SJCRH30 (cell line): ENCODE data around the gene AMY1A. TPM values are rescaled to one million over a fixed set of nuclear protein-coding genes. Genes with fewer than 3 reads are reported as not detected.
"Not testable (repeated sequence)": the region's sequence is repeated elsewhere in the genome, so short reads cannot be mapped to it uniquely, and the experiment has no call there.

Experiments
- DNase-seq, 2 experiments: peaks; one replicate each; pipeline ENCODE4 v3.0.0-alpha.2; 2015 to 2020
- H3K27ac ChIP-seq: fragments of 250-450 bp; sonication (Bioruptor Pico); 2 replicates; pipeline ENCODE4 v1.5.1; 2020; ENCODE audit warnings: mild to moderate bottlenecking, moderate library complexity
- H3K27me3 ChIP-seq: fragments of 250-450 bp; sonication (Bioruptor Pico); 2 replicates; pipeline ENCODE4 v1.5.1; 2020; ENCODE audit warnings: mild to moderate bottlenecking, moderate library complexity
- H3K36me3 ChIP-seq: fragments of 250-450 bp; sonication (Bioruptor Pico); 2 replicates; pipeline ENCODE4 v1.5.1; 2020; ENCODE audit warnings: mild to moderate bottlenecking, moderate library complexity
- H3K4me1 ChIP-seq: fragments of 250-450 bp; sonication (Bioruptor Pico); 2 replicates; pipeline ENCODE4 v1.5.1; 2020; ENCODE audit warnings: mild to moderate bottlenecking, moderate library complexity
- H3K4me3 ChIP-seq: fragments of 250-450 bp; sonication (Bioruptor Pico); 2 replicates; pipeline ENCODE4 v1.5.1; 2020; ENCODE audit warnings: mild to moderate bottlenecking, moderate library complexity
- H3K9me3 ChIP-seq: fragments of 250-450 bp; sonication (Bioruptor Pico); replicated peaks from 2 replicates; pipeline ENCODE4 v1.5.1; 2020; ENCODE audit warnings: mild to moderate bottlenecking, moderate library complexity
- total RNA-seq: library from RNA; depleted of rRNA; stranded (reverse); fragments of >200 nt; shearing (Covaris generic); gene quantifications from 2 replicates; pipeline ENCODE4 v1.2.3, GENCODE V29; 2014; rRNA removed

AMY1A gene
- total RNA-seq: not detected in 2 replicates

- not testable (repeated sequence) for H3K4me1 ChIP-seq, H3K4me3 ChIP-seq, H3K27me3 ChIP-seq, H3K27ac ChIP-seq, H3K36me3 ChIP-seq, H3K9me3 ChIP-seq, DNase-seq
These were observed at the start of gene AMY1A for GRCh38 chr1:103655460-103655859. Gene AMY1A, plus strand, starts transcription at chr1:103655760. Its CDS starts 571 bp downstream, at chr1:103656331.

- Histone ChIP-seq H3K4me1 (no peaks in the 10 kb centered on the region), H3K36me3 (no peaks in the 10 kb centered on the region), H3K27ac (no peak overlapping the region), H3K27me3 (no peaks in the 10 kb centered on the region), H3K4me3 (no peak overlapping the region), H3K9me3 (no peaks in the 10 kb centered on the region)
- no peak for DNase-seq
These were observed 39.2 kb upstream of the AMY1A start for GRCh38 chr1:103616362-103616761.

GRCh38 chr1:103616994-103617477 lies 38.5 kb upstream of the AMY1A start, which contains the start of gene AMY2A:
Gene AMY2A, plus strand, starts transcription at chr1:103617427. Its CDS starts 14 bp downstream, at chr1:103617441.
- not testable (repeated sequence) for DNase-seq, H3K27ac ChIP-seq, H3K27me3 ChIP-seq, H3K9me3 ChIP-seq, H3K4me3 ChIP-seq, H3K4me1 ChIP-seq, H3K36me3 ChIP-seq

- H3K27ac ChIP-seq, DNase-seq, H3K4me1 ChIP-seq: not testable (repeated sequence)
These were observed 28.1 kb upstream of the AMY1A start for GRCh38 chr1:103627436-103627835.

GRCh38 chr1:103641194-103641593 lies 14.4 kb upstream of the AMY1A start:
- H3K4me1 ChIP-seq, H3K4me3 ChIP-seq, H3K9me3 ChIP-seq, H3K36me3 ChIP-seq, H3K27me3 ChIP-seq, H3K27ac ChIP-seq, DNase-seq: not testable (repeated sequence)

More at GRCh38 chr1:103627436-103627835, 28.1 kb upstream of the AMY1A start:
- not testable (repeated sequence) for H3K36me3 ChIP-seq, H3K27me3 ChIP-seq, H3K9me3 ChIP-seq, H3K4me3 ChIP-seq

- H3K4me1 ChIP-seq, H3K4me3 ChIP-seq, H3K27ac ChIP-seq, H3K36me3 ChIP-seq, H3K9me3 ChIP-seq, DNase-seq, H3K27me3 ChIP-seq: not testable (repeated sequence)
These were observed 11.7 kb upstream of the AMY1A start for GRCh38 chr1:103643908-103644307.

GRCh38 chr1:103650305-103650704 lies 5.3 kb upstream of the AMY1A start:
- H3K27me3 ChIP-seq, H3K9me3 ChIP-seq, H3K27ac ChIP-seq, H3K36me3 ChIP-seq, DNase-seq, H3K4me3 ChIP-seq, H3K4me1 ChIP-seq: not testable (repeated sequence)

GRCh38 chr1:103650889-103651288 lies 4.7 kb upstream of the AMY1A start:
- H3K4me1 ChIP-seq, H3K27ac ChIP-seq, H3K9me3 ChIP-seq, H3K4me3 ChIP-seq, H3K36me3 ChIP-seq, H3K27me3 ChIP-seq, DNase-seq: not testable (repeated sequence)

- H3K27me3 ChIP-seq, H3K4me1 ChIP-seq, H3K4me3 ChIP-seq, H3K27ac ChIP-seq, DNase-seq, H3K9me3 ChIP-seq, H3K36me3 ChIP-seq: not testable (repeated sequence)
These were observed 1.4 kb upstream of the AMY1A start for GRCh38 chr1:103654133-103654532.

GRCh38 chr1:103676335-103676734 lies 20.8 kb downstream of the AMY1A start:
- not testable (repeated sequence) for H3K4me3 ChIP-seq, H3K4me1 ChIP-seq, H3K27me3 ChIP-seq

GRCh38 chr1:103696110-103696509 lies 40.5 kb downstream of the AMY1A start, which contains the start of gene AMY1B:
Gene AMY1B, minus strand, starts transcription at chr1:103696210. Its CDS starts 571 bp downstream, at chr1:103695639.
- not testable (repeated sequence) for H3K9me3 ChIP-seq, H3K4me3 ChIP-seq, H3K27ac ChIP-seq, H3K4me1 ChIP-seq, H3K36me3 ChIP-seq, DNase-seq, H3K27me3 ChIP-seq

More at GRCh38 chr1:103676335-103676734, 20.8 kb downstream of the AMY1A start:
- DNase-seq, H3K9me3 ChIP-seq, H3K36me3 ChIP-seq, H3K27ac ChIP-seq: not testable (repeated sequence)

- not testable (repeated sequence) for H3K36me3 ChIP-seq, H3K27me3 ChIP-seq, H3K9me3 ChIP-seq, H3K4me3 ChIP-seq, H3K4me1 ChIP-seq, DNase-seq, H3K27ac ChIP-seq
These were observed 41.9 kb downstream of the AMY1A start for GRCh38 chr1:103697430-103697829.

- not testable (repeated sequence) for H3K9me3 ChIP-seq, DNase-seq, H3K27ac ChIP-seq, H3K4me1 ChIP-seq, H3K27me3 ChIP-seq, H3K4me3 ChIP-seq, H3K36me3 ChIP-seq
These were observed 45.1 kb downstream of the AMY1A start for GRCh38 chr1:103700669-103701068.

- H3K9me3 ChIP-seq, H3K27ac ChIP-seq, H3K36me3 ChIP-seq, DNase-seq, H3K4me3 ChIP-seq, H3K4me1 ChIP-seq, H3K27me3 ChIP-seq: not testable (repeated sequence)
These were observed 45.7 kb downstream of the AMY1A start for GRCh38 chr1:103701256-103701655.

GRCh38 chr1:103707670-103708069 lies 52.1 kb downstream of the AMY1A start:
- H3K27ac ChIP-seq, H3K4me1 ChIP-seq, H3K36me3 ChIP-seq, H3K9me3 ChIP-seq, H3K4me3 ChIP-seq, DNase-seq, H3K27me3 ChIP-seq: not testable (repeated sequence)

- H3K9me3 ChIP-seq, H3K4me1 ChIP-seq, DNase-seq, H3K27ac ChIP-seq, H3K4me3 ChIP-seq, H3K36me3 ChIP-seq, H3K27me3 ChIP-seq: not testable (repeated sequence)
These were observed 54.8 kb downstream of the AMY1A start for GRCh38 chr1:103710381-103710780.
